ENCODE data around the gene CHD9.
"Not testable (repeated sequence)": the region's sequence is repeated elsewhere in the genome, so short reads cannot be mapped to it uniquely, and the experiment has no call there.

The CHD9 gene

GRCh38 chr16:53290520-53290919, 235.7 kb downstream of the CHD9 start:
- DNase-seq = no peak

GRCh38 chr16:53291757-53292392, 237.1 kb downstream of the CHD9 start:
- DNase-seq = no peak

- DNase-seq = no peak
Measured at GRCh38 chr16:53297477-53297876, 242.7 kb downstream of the CHD9 start.

GRCh38 chr16:53304334-53304733, 249.5 kb downstream of the CHD9 start:
- DNase-seq = no peak

- DNase-seq = no peak
Measured at GRCh38 chr16:53305743-53306142, 251.0 kb downstream of the CHD9 start.

- DNase-seq = no peak
Measured at GRCh38 chr16:53309457-53309856, 254.7 kb downstream of the CHD9 start.

- no peak for DNase-seq
Measured at GRCh38 chr16:53320992-53321391, 266.2 kb downstream of the CHD9 start.

GRCh38 chr16:53323924-53324323, 269.1 kb downstream of the CHD9 start:
- no peak for DNase-seq

- not testable (repeated sequence) for DNase-seq
Measured at GRCh38 chr16:53330991-53331390, 276.2 kb downstream of the CHD9 start.

GRCh38 chr16:53334581-53334980, 279.8 kb downstream of the CHD9 start:
- no peak for DNase-seq

GRCh38 chr16:53337294-53337693, 282.5 kb downstream of the CHD9 start:
- DNase-seq = no peak

- no peak for DNase-seq
Measured at GRCh38 chr16:53341792-53342191, 287.0 kb downstream of the CHD9 start.

- DNase-seq = no peak
Measured at GRCh38 chr16:53355064-53355463, 300.3 kb downstream of the CHD9 start.

GRCh38 chr16:53356478-53357207, 301.9 kb downstream of the CHD9 start:
- DNase-seq = no peak

- DNase-seq = no peak
Measured at GRCh38 chr16:53357208-53357586, 302.4 kb downstream of the CHD9 start.

GRCh38 chr16:53357955-53358354, 303.2 kb downstream of the CHD9 start:
- no peak for DNase-seq

- DNase-seq = no peak
Measured at GRCh38 chr16:53358884-53359283, 304.1 kb downstream of the CHD9 start.

- DNase-seq = no peak
Measured at GRCh38 chr16:53369921-53370320, 315.1 kb downstream of the CHD9 start.

- no peak for DNase-seq
Measured at GRCh38 chr16:53370827-53371226, 316.0 kb downstream of the CHD9 start.

- DNase-seq = no peak
Measured at GRCh38 chr16:53372992-53373871, 318.4 kb downstream of the CHD9 start.

- DNase-seq = no peak
Measured at GRCh38 chr16:53374800-53375199, 320.0 kb downstream of the CHD9 start.

GRCh38 chr16:53378138-53378537, 323.3 kb downstream of the CHD9 start:
- DNase-seq = no peak
